Activated CD8-positive, alpha-beta T cell treated with anti-CD3 and anti-CD28 coated beads for 36 hours (primary cell): ENCODE measurements around the gene DCAF4. TPM values are rescaled to one million over a fixed set of nuclear protein-coding genes. Genes with fewer than 3 reads are reported as not detected.
"Not testable (repeated sequence)": the region's sequence is repeated elsewhere in the genome, so short reads cannot be mapped to it uniquely, and the experiment has no call there.

Source experiments
- ATAC-seq: fragments of 200-7000 bp; cut with Tn5 transposase; one replicate; pipeline ENCODE4 v1.10.0; 2021; ENCODE audit warnings: mild to moderate bottlenecking, moderate library complexity
- CTCF ChIA-PET: fragments of 350-600 bp; sonication (Branson Sonifier 250); formaldehyde crosslinking; loops from one replicate; lab custom pipeline; 2021; ENCODE audit warnings: antibody characterized with exemption; lab: Charles Lee
- POLR2A ChIA-PET: fragments of 350-600 bp; sonication (Branson Sonifier 250); formaldehyde crosslinking; loops from one replicate; lab custom pipeline; 2021; ENCODE audit warnings: antibody characterized with exemption; lab: Charles Lee
- DNase-seq: peaks from one replicate; pipeline ENCODE4 v3.0.0-alpha.2; 2020
- H3K27ac Mint-ChIP-seq: one replicate; pipeline ENCODE4 v1.8.0; 2021; ENCODE audit warnings: mild to moderate bottlenecking, mixed read lengths
- H3K27me3 Mint-ChIP-seq: one replicate; pipeline ENCODE4 v1.8.0; 2021; ENCODE audit warnings: mixed read lengths
- H3K36me3 Mint-ChIP-seq: one replicate; pipeline ENCODE4 v1.8.0; 2021; ENCODE audit warnings: low read depth, mixed read lengths
- H3K4me1 Mint-ChIP-seq: one replicate; pipeline ENCODE4 v1.8.0; 2021; ENCODE audit warnings: low read depth, mixed read lengths
- H3K4me3 Mint-ChIP-seq: one replicate; pipeline ENCODE4 v1.8.0; 2021; ENCODE audit warnings: mild to moderate bottlenecking, moderate library complexity, mixed read lengths
- H3K9me3 Mint-ChIP-seq: one replicate; pipeline ENCODE4 v1.8.0; 2021; ENCODE audit warnings: mixed read lengths
- CTCF ChIP-seq: fragments of 200-600 bp; IDR thresholded peaks from one replicate; pipeline ENCODE4 v1.8.0; 2022; ENCODE audit warnings: antibody characterized with exemption, mild to moderate bottlenecking
- intact Hi-C: fragments of 100-400 bp; cut with micrococcal nuclease; formaldehyde crosslinking; loops from one replicate; pipeline ENCODE4 v1.10.0; 2022
- total RNA-seq, 2 experiments: library from RNA; stranded (reverse); gene quantifications; one replicate each; pipeline ENCODE4 v1.2.3, GENCODE V29; 2021

Gene DCAF4
- total RNA-seq, 2 experiments from 2014 or later = 17.9 to 19.4 TPM

GRCh38 chr14:72958548-72958947, 32.3 kb downstream of the DCAF4 start:
- Mint-ChIP-seq H3K36me3 (peaks cover 28% of the 10 kb centered on the region), H3K9me3 (no peaks in the 10 kb centered on the region), H3K27me3 (no peaks in the 10 kb centered on the region), H3K4me3 (no peak overlapping the region), H3K27ac (no peak overlapping the region), H3K4me1 (peaks cover 6% of the 10 kb centered on the region)
- no peak for DNase-seq
- ChIA-PET CTCF (interaction anchor here (1.6 kb wide), 1 partner anchor 10 kb away, joined by 8 read pairs; no protein-coding TSS in a partner anchor), POLR2A (no interaction called here)
- intact Hi-C loops = no loop called here
- TF ChIP-seq CTCF = no peak
- ATAC-seq = no peak

GRCh38 chr14:72961016-72961415, 34.8 kb downstream of the DCAF4 start:
- DNase-seq, H3K27ac Mint-ChIP-seq, ATAC-seq, POLR2A ChIA-PET, H3K27me3 Mint-ChIP-seq, CTCF ChIA-PET, H3K4me3 Mint-ChIP-seq, intact Hi-C loops, H3K9me3 Mint-ChIP-seq: not testable (repeated sequence)
- Mint-ChIP-seq H3K36me3 (peaks cover 28% of the 10 kb centered on the region), H3K4me1 (peaks cover 18% of the 10 kb centered on the region)

GRCh38 chr14:72961579-72962335, 35.5 kb downstream of the DCAF4 start:
- ChIA-PET CTCF (interaction anchor here (2.3 kb wide), 1 partner anchor 13 kb away, joined by 12 read pairs; no protein-coding TSS in a partner anchor), POLR2A (interaction anchor here (0.6 to 1.2 kb wide), 2 partner anchors 14 to 268 kb away, joined by 3 to 4 read pairs; no protein-coding TSS in a partner anchor)
- peaks cover 18% of the 10 kb centered on the region for H3K4me1 Mint-ChIP-seq
- DNase-seq (no peak), ATAC-seq (no peak)
- H3K4me3 Mint-ChIP-seq = no peak overlapping the region
- no peaks in the 10 kb centered on the region for H3K9me3 Mint-ChIP-seq
- no peak for TF ChIP-seq CTCF
- H3K27me3 Mint-ChIP-seq = no peaks in the 10 kb centered on the region
- H3K27ac Mint-ChIP-seq = no peak overlapping the region
- intact Hi-C loops = no loop called here
- peaks cover 21% of the 10 kb centered on the region for H3K36me3 Mint-ChIP-seq

- ATAC-seq, H3K9me3 Mint-ChIP-seq, H3K27me3 Mint-ChIP-seq, DNase-seq, intact Hi-C loops, H3K4me3 Mint-ChIP-seq, H3K27ac Mint-ChIP-seq: not testable (repeated sequence)
- ChIA-PET CTCF (interaction anchor here (2.3 kb wide), 1 partner anchor 14 kb away, joined by 12 read pairs; no protein-coding TSS in a partner anchor), POLR2A (interaction anchor here (0.6 to 1.3 kb wide), 3 partner anchors 8 to 267 kb away, joined by 3 to 4 read pairs (median 3); no protein-coding TSS in a partner anchor)
- H3K36me3 Mint-ChIP-seq = peaks cover 21% of the 10 kb centered on the region
- H3K4me1 Mint-ChIP-seq = peaks cover 18% of the 10 kb centered on the region
Measured at GRCh38 chr14:72962336-72962754, 36.1 kb downstream of the DCAF4 start.

- ATAC-seq (peak; percentile 14), DNase-seq (peak; percentile 31)
- Mint-ChIP-seq H3K9me3 (no peaks in the 10 kb centered on the region), H3K4me1 (peaks cover 18% of the 10 kb centered on the region), H3K27me3 (no peaks in the 10 kb centered on the region), H3K4me3 (no peak overlapping the region), H3K36me3 (peaks cover 18% of the 10 kb centered on the region), H3K27ac (no peak overlapping the region)
- no peak for TF ChIP-seq CTCF
- ChIA-PET POLR2A (interaction anchor here (1.3 kb wide), 1 partner anchor 9 kb away, joined by 3 read pairs; no protein-coding TSS in a partner anchor), CTCF (interaction anchor here (1.1 to 2.3 kb wide), 2 partner anchors 14 to 58 kb away, joined by 3 to 12 read pairs; no protein-coding TSS in a partner anchor)
- intact Hi-C loops = no loop called here
Measured at GRCh38 chr14:72962829-72963312, 36.6 kb downstream of the DCAF4 start.
